GM23338 (cell line): ENCODE measurements around the gene BICRA. TPM values are rescaled to one million over a fixed set of nuclear protein-coding genes. Genes with fewer than 3 reads are reported as not detected.

Source experiments
- ATAC-seq: fragments of 200-7000 bp; cut with Tn5 transposase; 3 replicates; pipeline ENCODE4 v1.9.1; 2020
- DNase-seq: peaks from one replicate; pipeline ENCODE4 v3.0.0-alpha.2; 2015; ENCODE audit warnings: low spot score
- H2AFZ ChIP-seq: fragments of 200-600 bp; sonication (generic); 2 replicates; pipeline ENCODE4 v1.8.0; 2016; ENCODE audit warnings: antibody characterized with exemption, mild to moderate bottlenecking, moderate library complexity
- H3F3A ChIP-seq: fragments of 200-600 bp; sonication (generic); replicated peaks from 2 replicates; pipeline ENCODE4 v1.8.0; 2017; ENCODE audit warnings: antibody characterized with exemption, mixed run types, low read depth
- H3K27ac ChIP-seq: fragments of 200-600 bp; sonication (generic); 2 replicates; pipeline ENCODE4 v1.6.1; 2016; ENCODE audit warnings: low read depth
- H3K27me3 ChIP-seq: fragments of 200-600 bp; sonication (generic); 2 replicates; pipeline ENCODE4 v1.8.0; 2016; ENCODE audit warnings: mild to moderate bottlenecking, mixed run types, moderate library complexity; ENCODE audit not compliant: insufficient read depth
- H3K36me3 ChIP-seq: fragments of 200-600 bp; sonication (generic); 2 replicates; pipeline ENCODE4 v1.8.0; 2016; ENCODE audit warnings: mild to moderate bottlenecking; ENCODE audit not compliant: insufficient read depth
- H3K4me1 ChIP-seq: fragments of 200-600 bp; sonication (generic); 2 replicates; pipeline ENCODE4 v1.8.0; 2016; ENCODE audit warnings: mild to moderate bottlenecking, moderate library complexity; ENCODE audit not compliant: insufficient read depth
- H3K4me2 ChIP-seq: fragments of 200-600 bp; sonication (generic); 2 replicates; pipeline ENCODE4 v1.7.1; 2017; ENCODE audit warnings: mixed run types
- H3K4me3 ChIP-seq: fragments of 200-600 bp; sonication (generic); 2 replicates; pipeline ENCODE4 v1.6.1; 2016; ENCODE audit warnings: mixed run types
- H3K79me2 ChIP-seq: fragments of 200-600 bp; sonication (generic); replicated peaks from 2 replicates; pipeline ENCODE4 v1.8.0; 2017; ENCODE audit warnings: mild to moderate bottlenecking; ENCODE audit not compliant: insufficient read depth
- H3K9me2 ChIP-seq: fragments of 200-600 bp; sonication (generic); 2 replicates; pipeline ENCODE4 v1.8.0; 2017; ENCODE audit not compliant: insufficient read depth
- H4K20me1 ChIP-seq: fragments of 200-600 bp; sonication (generic); replicated peaks from 2 replicates; pipeline ENCODE4 v1.8.0; 2017; ENCODE audit warnings: mild to moderate bottlenecking; ENCODE audit not compliant: insufficient read depth
- H3K27ac Mint-ChIP-seq: 2 replicates; pipeline ENCODE4 v1.8.0; 2020; ENCODE audit warnings: inconsistent platforms, mild to moderate bottlenecking, moderate library complexity, mixed read lengths
- H3K27me3 Mint-ChIP-seq: 3 replicates; pipeline ENCODE4 v1.8.0; 2022; ENCODE audit warnings: low read depth, mild to moderate bottlenecking, moderate library complexity, mixed read lengths, inconsistent platforms; ENCODE audit not compliant: insufficient read depth, poor library complexity
- H3K36me3 Mint-ChIP-seq: 3 replicates; pipeline ENCODE4 v1.8.0; 2021; ENCODE audit warnings: low read depth, mild to moderate bottlenecking, inconsistent platforms, moderate library complexity, mixed read lengths
- H3K4me1 Mint-ChIP-seq: 3 replicates; pipeline ENCODE4 v1.8.0; 2020; ENCODE audit warnings: mild to moderate bottlenecking, inconsistent platforms, mixed read lengths
- H3K4me3 Mint-ChIP-seq: 3 replicates; pipeline ENCODE4 v1.8.0; 2021; ENCODE audit warnings: moderate library complexity, mild to moderate bottlenecking, inconsistent platforms, mixed read lengths
- H3K9me3 Mint-ChIP-seq: 3 replicates; pipeline ENCODE4 v1.8.0; 2020; ENCODE audit warnings: moderate library complexity, mild to moderate bottlenecking, inconsistent platforms, mixed read lengths
- CREB1 ChIP-seq: fragments of 250-450 bp; sonication (Bioruptor Pico); IDR thresholded peaks from 2 replicates; pipeline ENCODE4 v1.5.0; 2020; ENCODE audit warnings: low read depth, mild to moderate bottlenecking, moderate library complexity
- CTCF ChIP-seq, 2 experiments: fragments of 200-600 bp in 1 of 2; sonication (generic) in 1 of 2; conservative IDR thresholded peaks; 2 replicates each; pipeline versions ENCODE4 v1.5.1 to v1.6.1; 2016 to 2017; ENCODE audit warnings: antibody characterized with exemption in 2 of 2, low read depth in 2 of 2, mild to moderate bottlenecking in 2 of 2, moderate library complexity in 1 of 2
- ETS1 ChIP-seq: IDR thresholded peaks from 2 replicates; pipeline ENCODE4 v1.6.1; 2016; ENCODE audit warnings: antibody characterized with exemption
- EZH2 ChIP-seq: fragments of 200-600 bp; sonication (generic); IDR thresholded peaks from one replicate; pipeline ENCODE4 v1.8.0; 2017; ENCODE audit warnings: antibody characterized with exemption, mild to moderate bottlenecking, low read depth; ENCODE audit not compliant: unreplicated experiment
- EZH2phosphoT487 ChIP-seq: fragments of 200-600 bp; sonication (generic); IDR thresholded peaks from one replicate; pipeline ENCODE4 v1.8.1; 2018; ENCODE audit warnings: antibody characterized with exemption; ENCODE audit not compliant: unreplicated experiment
- JUNB ChIP-seq: IDR thresholded peaks from one replicate; pipeline ENCODE4 v1.6.1; 2016; ENCODE audit warnings: antibody characterized with exemption; ENCODE audit not compliant: unreplicated experiment
- NANOG ChIP-seq: IDR thresholded peaks from 2 replicates; pipeline ENCODE4 v1.6.1; 2016; ENCODE audit warnings: antibody characterized with exemption, borderline replicate concordance
- REST ChIP-seq: IDR thresholded peaks from one replicate; pipeline ENCODE4 v1.6.1; 2018; ENCODE audit warnings: antibody characterized with exemption; ENCODE audit not compliant: unreplicated experiment
- STAT1 ChIP-seq: IDR thresholded peaks from one replicate; pipeline ENCODE4 v1.6.1; 2016; ENCODE audit warnings: antibody characterized with exemption; ENCODE audit not compliant: unreplicated experiment
- ZNF331 ChIP-seq: fragments of 250-450 bp; sonication (Bioruptor Pico); IDR thresholded peaks from 2 replicates; pipeline ENCODE4 v1.5.0; 2020; ENCODE audit warnings: low read depth, mild to moderate bottlenecking, moderate library complexity
- ZNF462 ChIP-seq: fragments of 250-450 bp; sonication (Bioruptor Pico); IDR thresholded peaks from 2 replicates; pipeline ENCODE4 v1.5.0; 2020; ENCODE audit warnings: mild to moderate bottlenecking, moderate library complexity
- polyA plus RNA-seq: library from polyadenylated mRNA; unstranded; fragments of >200 nt; fragmentation: Nextera tagmentation; extraction: Ambion mirVana; gene quantifications from 2 replicates; pipeline ENCODE4 v1.2.1, GENCODE V29; 2016
- total RNA-seq: library from RNA; depleted of rRNA; stranded (reverse); fragments of >200 nt; shearing (Covaris generic); gene quantifications from 2 replicates; pipeline ENCODE4 v1.2.3, GENCODE V29; 2014

Gene BICRA
- total and polyA plus RNA-seq, 2 experiments from 2014 or later, result 7.0 to 37.7 TPM

GRCh38 chr19:47679922-47680857 is 71.3 kb downstream of the BICRA start:
- TF ChIP-seq JUNB (no peak), REST (no peak), NANOG (no peak), EZH2phosphoT487 (no peak), ZNF462 (CRISPR knock-in tag) (no peak), EZH2 (no peak), CREB1 (CRISPR knock-in tag) (no peak), ZNF331 (CRISPR knock-in tag) (no peak), CTCF (conservative IDR thresholded peaks at IDR 0.05; ENCODE audit: low read depth in 2 of 2) (no peak), STAT1 (no peak), ETS1 (no peak)
- peaks cover 36% of the 10 kb centered on the region for H3K36me3 Mint-ChIP-seq
- DNase-seq, result no peak
- Histone ChIP-seq H2AFZ (no peak overlapping the region), H3K36me3 (no peaks in the 10 kb centered on the region), H3K4me1 (no peaks in the 10 kb centered on the region), H4K20me1 (no peaks in the 10 kb centered on the region; the same call in 1 of the 2 replicates), H3F3A (0 out of 2 replicates have a peak, but pooled peaks cover 2% of the 10 kb centered on the region), H3K9me2 (no peaks in the 10 kb centered on the region), H3K27ac (no peak overlapping the region), H3K79me2 (peaks cover 5% of the 10 kb centered on the region; the same call in 1 of the 2 replicates), H3K27me3 (no peaks in the 10 kb centered on the region), H3K4me2 (no peak overlapping the region), H3K4me3 (no peak overlapping the region)
- H3K27ac Mint-ChIP-seq, result no peak overlapping the region
- H3K4me3 Mint-ChIP-seq, result no peak overlapping the region
- no peak; the same call in 2 of the 3 replicates for ATAC-seq
- peaks cover 5% of the 10 kb centered on the region for H3K27me3 Mint-ChIP-seq
- no peaks in the 10 kb centered on the region; the same call in 2 of the 3 replicates for H3K4me1 Mint-ChIP-seq
- no peaks in the 10 kb centered on the region for H3K9me3 Mint-ChIP-seq
